Neural progenitor cell (in vitro differentiated cells): ENCODE measurements around the gene LAG3.

Experiments used
- CTCF ChIP-seq: fragments of 200-600 bp; sonication (generic); IDR thresholded peaks from 2 replicates; pipeline ENCODE4 v1.5.1; 2017; ENCODE audit warnings: antibody characterized with exemption, mild to moderate bottlenecking
- EZH2 ChIP-seq: fragments of 200-600 bp; sonication (generic); IDR thresholded peaks from 2 replicates; pipeline ENCODE4 v1.6.1; 2017; ENCODE audit warnings: antibody characterized with exemption, mild to moderate bottlenecking, moderate library complexity

DNA sequence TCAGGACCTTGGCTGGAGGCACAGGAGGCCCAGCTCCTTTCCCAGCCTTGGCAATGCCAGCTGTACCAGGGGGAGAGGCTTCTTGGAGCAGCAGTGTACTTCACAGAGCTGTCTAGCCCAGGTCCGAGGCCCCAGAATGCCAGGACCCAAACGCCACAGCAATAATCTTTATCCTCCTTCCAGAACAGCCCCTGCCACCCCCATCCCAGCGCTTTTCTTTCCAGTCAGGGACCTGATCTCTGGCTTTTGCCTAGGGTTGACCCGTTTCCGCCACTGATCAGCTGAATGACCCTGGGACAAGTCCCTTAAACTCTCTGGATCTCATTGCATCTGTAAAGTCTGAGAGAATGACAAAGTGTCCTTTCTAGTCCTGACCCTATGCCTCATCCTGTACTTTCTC, 5.1 kb downstream of the LAG3 start:
- no peak for TF ChIP-seq CTCF
- TF ChIP-seq EZH2, result no peak
